NCI-H2081 treated with DMSO at 0.1 percent for 48 hours (cell line): ENCODE results near the gene EHD1.

Source experiments
- DNase-seq: peaks from one replicate; lab custom pipeline; 2025; lab: John Stamatoyannopoulos, UW

Gene EHD1

GRCh38 chr11:64878494-64879243 is at the start of gene EHD1:
Gene EHD1, minus strand, starts transcription at chr11:64878621. Its CDS starts 157 bp downstream, at chr11:64878464.
- peak; percentile 86 for DNase-seq

- DNase-seq: no peak
Measured at GRCh38 chr11:64926689-64927088, 48.3 kb upstream of the EHD1 start.

DNA sequence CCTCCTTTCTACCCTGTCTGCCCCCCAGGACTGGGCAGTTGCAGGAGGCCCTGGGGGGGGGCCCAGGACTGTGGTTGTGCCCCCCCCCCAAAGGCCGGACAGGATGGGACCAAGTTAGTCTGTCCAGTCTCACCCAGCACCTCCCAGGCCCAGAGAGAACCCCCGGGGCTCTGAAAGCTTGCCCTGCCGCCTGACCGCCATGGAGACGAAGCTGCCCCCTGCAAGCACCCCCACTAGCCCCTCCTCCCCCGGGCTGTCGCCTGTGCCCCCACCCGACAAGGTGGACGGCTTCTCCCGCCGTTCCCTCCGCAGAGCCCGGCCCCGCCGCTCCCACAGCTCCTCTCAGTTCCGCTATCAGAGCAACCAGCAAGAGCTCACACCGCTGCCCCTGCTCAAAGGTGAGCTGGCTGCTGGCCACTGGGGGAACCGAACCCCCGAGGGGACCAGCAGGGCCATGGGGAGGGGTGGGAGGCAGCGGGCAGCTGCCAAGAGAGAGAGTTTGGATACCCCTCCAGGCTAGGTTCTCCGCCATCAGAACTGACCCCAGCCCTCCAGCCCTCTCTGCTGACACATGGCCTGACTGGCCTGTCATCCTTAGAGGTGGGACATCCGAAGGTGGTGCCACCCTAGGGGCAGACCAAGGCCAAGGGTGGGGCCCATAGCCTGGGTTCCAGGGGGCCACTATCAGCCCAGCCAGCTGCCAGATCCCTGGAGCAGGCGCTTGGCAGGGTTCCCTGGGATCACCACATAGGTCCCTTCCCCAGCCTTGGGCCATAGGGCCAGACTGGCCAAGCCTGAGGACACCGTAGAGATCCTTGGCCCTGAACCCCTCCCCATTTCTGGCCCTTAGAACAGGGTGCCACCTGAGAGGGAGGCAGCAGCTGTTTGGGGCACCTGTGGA is 47.4 kb upstream of the EHD1 start:
- no peak for DNase-seq

- no peak for DNase-seq
Measured at GRCh38 chr11:64924910-64925284, 46.5 kb upstream of the EHD1 start.

- peak; percentile 7 for DNase-seq
Measured at GRCh38 chr11:64923944-64924909, 45.8 kb upstream of the EHD1 start, which contains the start of gene PPP2R5B. Gene PPP2R5B, plus strand, starts transcription at chr11:64924689. Its CDS starts 1,046 bp downstream, at chr11:64925735.

- DNase-seq: no peak
Measured at GRCh38 chr11:64923151-64923661, 44.8 kb upstream of the EHD1 start.

GRCh38 chr11:64921384-64921783 is 43.0 kb upstream of the EHD1 start:
- DNase-seq: no peak

DNA sequence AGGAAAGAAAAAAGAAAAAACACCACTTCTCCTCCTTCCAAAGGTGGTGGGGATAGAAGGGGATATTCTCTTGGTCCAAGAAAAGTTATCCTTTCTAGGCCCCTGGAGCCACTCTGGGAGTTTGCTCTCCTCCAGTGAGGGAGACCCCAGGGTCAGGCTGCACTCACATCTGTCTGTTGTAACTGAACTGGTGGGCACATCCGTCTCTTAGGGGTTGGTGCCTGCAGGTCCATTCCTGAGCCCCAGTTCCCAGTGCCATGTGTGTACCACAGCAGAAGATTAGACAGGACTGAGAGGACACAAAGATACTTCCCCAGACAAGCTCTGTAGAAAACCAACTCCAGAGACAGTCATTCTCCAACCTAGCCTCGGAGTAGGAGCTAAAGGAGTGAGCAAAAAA is 41.7 kb upstream of the EHD1 start:
- DNase-seq: no peak

DNA sequence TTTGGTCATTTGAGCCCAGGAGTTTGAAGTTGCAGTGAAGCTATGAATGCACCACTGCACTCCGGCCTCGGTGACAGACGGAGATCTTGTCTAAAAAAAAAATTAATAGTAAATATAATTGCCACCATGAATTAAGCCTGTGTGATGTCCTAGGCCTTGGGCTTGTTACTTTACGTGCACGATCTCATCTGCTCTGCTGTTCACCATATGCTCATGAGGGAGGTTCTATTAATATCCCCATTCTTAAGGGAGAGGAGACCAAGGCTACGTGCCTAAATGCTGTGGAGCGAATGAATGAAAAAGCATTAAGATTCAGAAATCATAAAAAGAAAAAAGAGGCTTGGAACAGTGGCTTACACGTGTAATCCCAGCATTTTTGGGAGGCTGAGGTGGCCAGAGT is 41.2 kb upstream of the EHD1 start:
- no peak for DNase-seq

DNA sequence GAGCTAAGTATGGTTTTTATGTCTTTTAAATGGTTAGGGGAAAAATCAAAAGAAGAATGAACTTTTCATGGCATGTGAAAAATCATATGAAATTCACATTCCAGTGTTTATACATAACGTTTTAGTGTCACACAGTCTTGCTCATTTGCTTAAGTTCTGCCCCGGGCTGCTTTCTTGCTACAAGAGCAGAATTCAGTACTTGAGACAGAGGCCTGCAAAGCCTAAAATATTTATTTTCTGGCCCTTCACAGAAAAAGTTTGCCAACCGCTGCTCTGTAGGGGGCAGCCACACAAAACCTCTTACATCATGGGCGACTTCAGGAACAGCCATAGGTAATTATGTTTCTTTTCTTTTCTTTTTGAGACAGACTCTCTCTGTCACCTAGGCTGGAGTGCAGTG is 39.6 kb upstream of the EHD1 start:
- DNase-seq: no peak

GRCh38 chr11:64917663-64917995 is 39.2 kb upstream of the EHD1 start:
- DNase-seq: no peak

- DNase-seq: peak; percentile 99
Measured at GRCh38 chr11:64916775-64917662, 38.6 kb upstream of the EHD1 start, which contains the start of gene ATG2A. Gene ATG2A, minus strand, starts transcription at chr11:64917209. Its CDS starts 74 bp downstream, at chr11:64917135.

- DNase-seq: no peak
Measured at GRCh38 chr11:64916040-64916774, 37.8 kb upstream of the EHD1 start.

DNA sequence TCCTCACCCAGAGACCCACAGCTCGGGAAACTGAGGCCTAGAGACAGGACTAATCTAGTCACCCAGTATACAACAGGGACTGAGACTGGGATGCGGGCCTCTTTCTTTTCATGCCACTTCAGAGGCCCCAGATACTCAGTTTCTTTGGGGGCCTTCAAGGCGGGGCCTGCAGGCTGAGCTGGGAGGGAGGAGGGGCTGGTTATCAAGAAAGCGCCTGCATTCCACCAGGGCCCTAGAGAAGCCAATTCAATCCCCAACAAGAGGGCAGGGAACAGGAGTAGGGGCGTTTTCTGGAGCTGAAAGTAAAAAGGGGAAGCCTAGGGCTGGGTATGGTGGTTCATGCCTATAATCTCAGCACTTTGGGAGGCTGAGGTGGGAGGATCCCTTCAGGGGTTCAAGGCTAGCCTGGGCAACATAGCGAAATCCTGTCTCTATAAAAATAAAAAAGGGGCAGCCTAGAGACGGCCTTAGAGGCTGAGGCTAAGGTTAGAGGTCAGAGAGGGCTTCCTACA is 37.0 kb upstream of the EHD1 start:
- DNase-seq: no peak

DNA sequence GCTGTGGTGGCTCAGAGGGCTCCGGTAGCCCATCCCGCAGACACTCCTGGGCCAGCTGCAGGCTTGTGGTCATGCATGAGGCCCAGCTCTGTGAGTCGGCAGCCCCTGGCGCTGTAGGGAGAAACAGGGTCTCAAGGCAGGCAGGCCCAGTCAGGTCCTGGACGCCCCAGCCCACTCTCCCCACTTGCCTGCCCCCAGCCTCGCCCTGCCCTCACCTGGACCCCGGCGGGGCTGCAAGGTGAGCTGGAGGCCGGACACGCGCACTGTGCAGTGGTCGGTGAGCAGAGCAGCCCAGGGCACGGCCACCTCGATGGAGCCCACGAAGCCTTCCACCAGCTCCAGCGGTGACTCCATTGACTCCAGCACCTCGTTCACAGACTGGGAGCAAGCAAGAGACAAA is 35.7 kb upstream of the EHD1 start:
- no peak for DNase-seq

GRCh38 chr11:64913171-64913727 is 34.8 kb upstream of the EHD1 start:
- no peak for DNase-seq

- DNase-seq: no peak
Measured at GRCh38 chr11:64911689-64912088, 33.3 kb upstream of the EHD1 start.

DNA sequence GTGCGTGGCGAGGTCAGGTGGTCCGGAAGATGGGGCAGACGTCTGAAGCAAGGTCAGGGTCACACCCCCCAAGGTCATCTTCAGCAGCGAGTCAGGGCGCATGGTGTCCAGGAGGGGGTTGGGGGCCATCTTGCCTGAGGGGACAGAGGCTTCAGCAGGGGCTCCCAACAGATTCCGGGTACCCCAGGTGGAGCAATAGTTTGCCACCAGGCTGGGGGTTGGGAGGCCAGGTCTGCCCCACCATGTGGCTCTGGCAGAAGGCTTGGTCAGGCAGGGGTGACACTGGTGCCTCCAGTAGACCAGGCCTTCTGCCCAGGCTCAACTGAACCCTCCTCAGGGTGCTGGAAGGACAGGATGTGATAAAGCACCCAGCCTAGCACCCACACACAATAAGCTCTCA is 32.7 kb upstream of the EHD1 start:
- DNase-seq: no peak

- DNase-seq: no peak
Measured at GRCh38 chr11:64910451-64911093, 32.2 kb upstream of the EHD1 start.
